ENCODE measurements around the gene TRPM3.

Gene TRPM3

DNA sequence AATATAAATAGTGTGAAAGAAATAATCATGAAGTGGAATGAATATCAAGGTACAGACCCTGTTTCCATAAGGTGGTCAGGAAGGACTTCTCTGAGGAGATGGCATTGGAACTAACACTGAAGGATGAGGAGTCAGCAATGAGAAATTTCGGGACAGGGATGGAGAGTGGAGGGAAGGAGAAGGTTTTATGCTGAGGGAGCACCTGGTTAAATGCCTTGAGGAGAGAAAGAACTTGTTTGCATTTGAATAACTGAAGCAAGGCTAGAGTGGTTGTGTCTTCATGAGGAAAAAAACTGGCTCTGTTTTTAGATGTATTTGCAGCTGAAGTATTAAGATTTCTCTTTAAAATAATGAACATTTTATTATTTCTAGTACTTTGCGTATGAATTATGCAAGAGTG is 180.8 kb downstream of the TRPM3 start:
- no peak for DNase-seq

DNA sequence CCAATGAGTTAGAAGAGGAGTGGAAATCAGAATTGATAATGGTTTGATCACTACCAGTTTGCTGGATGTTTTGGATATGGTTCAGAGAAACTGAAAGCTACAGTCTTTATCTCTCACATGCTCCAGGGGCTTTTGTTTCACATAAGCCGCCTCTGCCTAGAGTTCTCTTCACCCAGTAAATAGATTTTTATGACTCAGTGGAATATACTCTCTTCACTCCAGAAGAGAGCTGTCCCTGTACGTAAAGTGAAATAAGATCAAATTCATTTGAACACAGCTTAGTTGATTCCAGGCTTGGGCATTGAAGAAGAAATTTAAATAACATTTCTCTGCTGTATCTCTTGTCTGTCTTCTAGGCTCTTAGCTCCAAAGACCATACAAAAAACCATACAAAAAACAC is 184.9 kb downstream of the TRPM3 start:
- no peak for DNase-seq

DNA sequence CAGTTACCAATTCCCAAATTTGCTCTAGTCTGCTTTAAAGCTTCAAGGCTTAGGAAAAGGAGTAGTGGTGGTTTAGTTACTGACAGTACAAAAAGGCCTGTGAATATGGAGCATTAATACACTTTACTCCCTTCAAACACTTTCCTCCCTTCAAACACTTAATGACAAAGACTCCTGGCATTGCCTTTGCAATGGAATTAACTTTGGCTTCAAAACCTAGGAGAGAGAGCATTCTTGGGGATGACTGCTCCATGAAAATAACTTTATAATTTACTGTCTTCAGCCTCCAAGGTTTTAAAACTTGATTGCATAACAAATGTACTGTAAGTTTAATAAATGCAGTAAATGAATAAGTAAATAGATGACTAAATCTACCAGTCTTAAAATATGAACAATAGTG is 185.6 kb downstream of the TRPM3 start:
- no peak for DNase-seq

DNA sequence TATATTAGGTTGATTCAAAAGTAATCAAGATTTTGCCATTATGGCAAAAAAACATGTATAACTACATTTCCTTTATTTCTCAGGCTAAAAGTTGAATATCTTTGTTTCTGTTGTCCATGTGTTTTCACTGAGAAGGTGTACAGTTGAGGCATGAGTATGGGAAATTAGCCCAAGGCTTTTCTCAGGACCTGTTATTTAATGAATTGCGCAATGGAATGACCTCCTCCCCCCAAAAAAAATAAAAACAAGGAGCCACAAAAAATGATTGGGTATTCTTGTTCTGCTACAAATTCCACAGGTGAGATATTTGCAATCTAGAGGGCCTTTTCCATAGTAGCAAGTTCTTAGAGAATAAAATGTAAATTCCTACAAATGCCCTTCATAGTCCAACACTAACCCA is 186.8 kb downstream of the TRPM3 start:
- DNase-seq = no peak

DNA sequence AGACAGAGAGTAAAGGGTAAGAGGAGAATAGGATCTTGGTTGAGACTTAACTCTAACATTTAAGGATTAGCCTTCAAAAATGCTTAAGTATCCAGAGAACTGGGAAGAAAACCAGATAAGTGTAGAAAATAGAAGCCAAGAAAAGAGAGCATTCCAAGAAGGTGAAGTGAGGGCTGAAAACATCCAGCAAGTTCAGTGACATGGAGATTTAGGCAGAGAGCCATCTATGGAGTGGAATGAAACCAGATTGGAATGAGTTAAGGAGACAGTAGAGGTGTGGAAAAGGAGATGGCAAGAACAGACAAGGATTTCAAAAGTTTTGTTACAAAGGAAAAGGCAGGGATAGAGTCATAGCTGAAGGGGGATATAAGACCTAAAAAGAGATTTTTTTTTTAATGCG is 188.1 kb downstream of the TRPM3 start:
- DNase-seq = no peak

DNA sequence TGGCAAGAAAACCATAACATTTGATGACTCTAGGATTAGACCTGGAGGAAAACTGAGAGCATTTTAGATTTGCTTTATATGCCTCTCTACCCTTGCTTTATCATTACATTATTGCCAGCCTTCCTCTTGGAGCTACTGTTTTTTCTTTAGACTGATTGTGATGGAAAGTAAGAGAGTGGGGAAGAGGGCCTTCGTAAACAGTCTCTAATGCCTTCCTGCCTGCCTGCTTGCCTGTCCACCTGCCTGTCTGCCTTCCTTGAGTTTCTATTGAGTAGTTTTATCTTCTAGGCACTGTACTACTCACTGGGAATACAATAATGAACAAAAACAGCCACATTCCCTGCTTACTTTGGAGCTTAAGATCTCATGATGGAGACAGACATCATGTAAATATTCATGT is 189.3 kb downstream of the TRPM3 start:
- DNase-seq = no peak

DNA sequence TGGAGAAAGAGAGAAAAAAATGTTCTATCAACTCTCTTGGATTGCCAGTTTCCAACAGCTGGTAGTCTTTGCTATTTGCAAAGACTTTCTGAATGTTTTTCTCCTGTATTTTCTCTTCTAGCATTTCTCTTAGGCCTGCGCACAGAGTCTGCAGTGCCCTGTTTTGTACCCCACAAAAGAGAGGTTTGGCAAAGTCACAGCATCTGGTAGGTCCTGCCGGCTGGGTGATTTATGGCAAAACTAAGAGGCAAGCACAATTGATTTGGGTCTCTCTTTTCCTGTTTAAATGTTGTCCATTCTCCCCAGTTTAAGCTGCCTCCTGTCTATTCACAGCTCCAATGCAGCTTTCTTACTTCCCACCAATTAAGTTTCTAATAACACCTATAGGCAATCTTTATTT is 193.9 kb downstream of the TRPM3 start:
- no peak for DNase-seq

DNA sequence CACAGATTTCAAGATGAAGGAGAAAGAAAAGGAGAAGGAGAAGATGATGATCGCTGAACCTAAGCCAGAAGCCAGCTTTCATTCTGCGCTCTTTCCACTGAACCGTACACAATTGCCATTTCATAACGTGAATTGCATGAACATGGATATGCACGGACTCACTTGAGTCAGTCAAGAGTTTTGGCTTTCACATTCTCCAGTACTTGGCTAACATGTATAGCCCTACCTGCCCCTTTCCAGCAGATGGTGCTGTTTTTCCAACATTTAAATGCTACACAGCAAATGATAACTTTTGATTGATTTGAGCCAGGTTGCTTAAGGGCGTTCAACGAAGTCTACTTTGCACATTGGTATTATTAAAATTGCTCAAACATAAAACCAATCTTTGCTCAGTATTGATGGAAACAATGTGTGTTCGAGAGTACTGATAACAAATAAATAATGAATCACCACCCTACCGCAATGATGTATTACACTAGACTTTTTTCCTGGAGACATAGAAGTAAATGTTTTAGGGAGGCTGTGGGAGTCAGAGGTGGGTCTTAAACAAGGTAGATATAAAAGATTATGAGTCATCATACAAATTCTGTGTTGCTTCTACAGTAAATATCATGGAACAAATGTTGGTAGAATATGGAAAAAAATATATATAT is 196.4 kb downstream of the TRPM3 start:
- DNase-seq = peak; percentile 8

DNA sequence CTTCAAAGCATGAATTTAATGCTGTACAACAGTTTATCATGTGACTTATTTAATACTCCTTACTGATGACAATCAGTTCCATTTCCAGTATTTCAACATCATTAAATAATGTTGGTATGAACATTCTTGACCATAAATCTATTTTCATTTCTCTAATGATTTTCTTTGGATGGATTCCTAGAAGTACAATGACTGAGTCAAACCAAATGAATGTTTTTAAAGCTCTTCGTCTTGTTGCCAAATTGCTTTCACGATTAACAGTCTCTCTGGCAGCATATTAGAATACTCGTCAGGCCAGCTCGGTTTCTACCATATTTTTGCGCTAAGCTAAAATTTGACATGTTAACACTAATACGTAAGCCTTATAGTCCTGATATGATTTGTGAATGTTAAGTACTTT is 197.0 kb downstream of the TRPM3 start:
- no peak for DNase-seq

DNA sequence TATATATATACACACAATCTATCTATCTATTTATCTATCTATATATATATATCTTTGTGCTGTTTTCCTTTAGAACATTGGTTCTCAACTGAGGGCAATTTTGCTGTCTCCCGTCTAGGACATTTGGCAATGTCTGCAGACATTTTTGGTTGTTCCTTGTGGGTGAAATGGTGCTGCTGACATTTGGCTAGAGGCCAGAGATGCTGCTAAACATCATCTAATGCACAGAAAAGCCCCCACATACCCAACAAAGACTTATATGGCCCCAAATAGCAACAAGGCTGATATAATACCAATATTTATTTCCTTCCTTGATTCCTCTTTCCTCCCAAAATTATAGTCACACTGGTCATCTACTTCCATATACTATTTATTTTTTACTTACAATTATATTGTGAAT is 197.5 kb downstream of the TRPM3 start:
- DNase-seq = no peak

DNA sequence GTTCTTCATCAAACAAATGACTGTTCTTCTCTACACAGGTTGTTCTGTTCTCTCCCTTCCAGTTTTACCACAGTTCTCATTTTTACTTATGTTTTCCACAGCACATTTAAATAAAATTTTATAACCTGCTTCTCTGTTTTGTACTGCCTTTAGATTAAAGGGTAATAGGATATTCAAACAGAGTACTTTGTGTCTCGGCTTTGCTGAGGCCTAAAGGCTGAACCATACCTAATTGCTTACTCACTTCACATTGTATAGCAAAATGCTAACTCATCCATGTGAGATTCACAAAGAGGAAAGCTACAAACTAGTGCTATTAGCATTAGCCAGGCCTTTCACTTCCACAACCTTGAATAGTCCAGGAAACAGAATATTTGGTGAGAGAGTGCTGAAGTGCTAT is 200.3 kb downstream of the TRPM3 start:
- DNase-seq = no peak

DNA sequence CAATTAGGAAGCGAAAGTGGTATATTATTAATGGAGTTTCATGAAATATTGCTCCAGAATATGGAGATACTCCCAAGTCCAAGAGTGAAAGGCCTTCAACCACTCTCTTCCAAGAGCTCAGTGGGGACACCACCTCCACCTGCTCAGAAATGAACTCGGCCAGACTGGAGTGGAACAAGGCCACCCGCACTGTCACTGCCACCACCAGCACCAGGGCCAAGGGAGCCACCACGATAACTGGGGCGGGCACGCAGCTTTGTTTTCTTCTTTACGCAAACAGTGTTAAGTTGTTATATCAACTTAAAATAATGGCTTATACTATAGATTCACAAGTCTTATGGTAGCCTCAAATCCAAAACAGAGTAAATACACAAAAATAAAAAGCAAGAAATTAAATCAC is 204.1 kb downstream of the TRPM3 start:
- no peak for DNase-seq

DNA sequence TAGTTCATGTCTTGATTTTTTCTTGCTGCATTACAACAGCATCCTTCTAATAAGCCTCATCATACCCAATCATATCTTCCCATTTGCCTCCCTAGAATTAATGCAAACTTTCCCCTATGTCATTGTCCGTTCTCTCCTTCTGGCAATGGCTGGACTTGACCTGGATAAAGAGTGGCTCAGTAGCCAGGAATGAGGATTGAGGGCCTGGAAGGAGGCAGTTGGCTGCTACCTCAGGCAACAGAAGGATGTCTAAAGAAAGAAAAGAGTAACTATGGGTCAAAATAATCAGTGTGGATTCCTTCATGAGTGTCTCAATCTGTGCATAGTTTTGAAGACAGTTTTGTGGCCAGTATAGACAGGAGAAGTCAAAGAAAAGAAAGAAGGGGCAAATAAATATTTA is 209.6 kb downstream of the TRPM3 start:
- DNase-seq = no peak

DNA sequence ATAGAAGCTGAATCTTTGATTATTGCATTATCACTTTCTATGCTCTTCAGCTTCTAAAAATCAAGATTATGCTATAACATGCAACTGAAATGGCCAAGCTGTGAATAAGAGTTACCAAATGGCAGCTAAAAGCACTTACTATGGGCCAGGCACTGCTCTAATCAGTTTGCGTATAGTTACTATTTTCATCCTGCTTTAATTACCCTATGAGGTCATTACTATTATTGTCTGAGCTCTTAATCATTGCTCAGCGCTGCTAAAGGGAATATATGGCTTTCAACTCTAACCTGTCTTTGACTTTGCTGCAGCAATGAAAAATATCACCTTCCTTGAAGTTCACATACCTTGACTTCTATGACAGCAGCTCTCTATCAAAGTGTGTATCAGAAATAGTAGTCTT is 210.8 kb downstream of the TRPM3 start:
- DNase-seq = no peak

DNA sequence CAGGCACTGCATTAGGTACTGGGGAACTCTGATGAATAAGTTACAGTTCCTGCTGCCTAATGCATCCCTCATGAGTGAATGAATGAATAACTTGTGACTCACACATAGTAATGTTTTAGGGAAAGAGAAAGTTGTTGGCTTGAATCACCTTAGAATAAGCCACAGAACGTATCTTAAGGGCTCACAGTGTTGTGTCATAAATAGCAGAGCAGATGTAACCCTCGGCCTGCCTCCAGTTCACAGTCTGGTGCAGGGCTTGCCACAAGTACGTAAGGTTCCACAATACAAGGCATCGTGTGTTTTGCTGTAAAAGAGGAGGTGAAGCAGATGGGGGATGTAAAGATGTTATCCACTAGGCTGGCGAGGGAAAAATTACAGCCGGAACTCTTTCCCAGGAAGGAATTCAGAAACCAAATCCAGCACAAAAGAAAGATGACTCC is 218.7 kb downstream of the TRPM3 start:
- no peak for DNase-seq

DNA sequence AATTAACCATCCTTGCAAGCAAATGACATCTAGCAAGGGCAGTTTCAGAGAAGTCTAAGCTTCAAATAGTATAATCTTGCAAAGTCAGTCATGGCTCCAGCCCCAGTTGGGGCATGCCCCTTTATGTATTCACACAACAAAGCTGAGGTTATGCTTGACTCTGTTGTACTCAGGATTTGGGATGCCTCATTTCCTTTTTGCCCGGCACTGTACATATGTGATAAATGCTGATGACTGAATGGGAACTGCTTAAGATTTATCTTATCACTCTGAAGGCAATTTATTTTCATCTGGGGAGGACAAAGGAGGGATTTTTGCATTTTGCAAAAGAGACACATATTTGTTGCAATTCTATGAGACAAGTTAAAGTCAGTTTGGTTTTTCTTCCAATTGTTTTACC is 219.2 kb downstream of the TRPM3 start:
- DNase-seq = no peak

DNA sequence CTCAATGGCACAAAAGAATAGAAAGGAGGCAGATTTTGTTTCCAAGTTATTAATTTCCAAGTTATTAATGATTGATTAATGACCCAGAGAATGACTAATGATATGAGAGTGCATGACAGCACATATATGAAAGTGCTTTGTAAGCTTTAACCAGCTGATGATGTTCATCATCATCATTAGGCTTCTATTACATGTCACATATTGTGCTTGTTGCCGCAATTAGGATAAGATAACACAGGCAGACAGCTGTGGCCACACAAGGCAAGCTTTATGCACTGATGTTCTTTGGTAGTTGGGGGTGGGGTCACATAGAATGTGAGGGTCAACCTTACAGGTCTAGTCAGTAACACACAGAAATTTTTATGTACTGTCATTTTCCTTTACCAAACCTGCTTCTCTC is 219.7 kb downstream of the TRPM3 start:
- DNase-seq = no peak

DNA sequence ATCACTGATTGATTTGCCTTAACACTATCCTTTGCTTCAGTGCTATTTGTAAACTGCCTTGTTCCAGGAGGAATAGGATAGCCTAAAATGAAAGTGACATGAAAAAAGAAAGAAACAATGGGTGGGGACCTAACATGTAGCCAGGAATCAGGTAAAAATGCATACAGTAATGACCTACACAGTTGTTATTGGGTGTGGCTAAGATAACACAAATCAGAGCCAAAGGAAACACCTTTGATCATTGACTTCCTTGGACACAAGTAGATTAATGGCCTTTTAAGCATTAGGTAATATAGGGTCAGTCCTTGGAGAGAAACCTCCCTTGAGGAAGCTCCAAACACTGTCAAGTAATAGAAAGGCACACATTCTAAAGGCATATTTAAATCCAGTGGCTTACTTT is 220.4 kb downstream of the TRPM3 start:
- DNase-seq = no peak

DNA sequence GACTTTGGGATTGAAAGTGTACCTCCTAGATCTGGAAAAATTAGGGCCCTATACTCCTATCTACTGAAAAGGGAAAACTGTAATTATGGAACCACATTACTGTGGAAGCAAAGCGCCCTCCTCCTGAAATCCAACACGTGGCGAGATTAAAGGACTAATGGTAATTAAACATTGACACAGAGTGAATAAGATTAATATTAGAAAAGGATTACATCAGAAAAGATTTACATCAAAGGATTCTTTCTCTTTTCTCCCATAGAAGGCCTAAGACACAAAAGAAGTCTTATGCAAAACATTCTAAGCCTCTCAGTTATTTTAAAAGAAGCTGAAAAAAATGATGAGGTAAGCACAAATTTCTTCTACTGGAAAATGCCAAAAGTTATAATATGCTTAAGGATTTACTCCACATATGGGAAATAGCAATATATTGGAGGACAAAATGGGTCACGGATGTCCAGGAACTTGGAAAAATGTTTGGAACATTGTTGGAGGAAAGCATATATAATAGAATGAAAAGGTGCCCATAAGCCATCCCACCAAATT is 227.8 kb downstream of the TRPM3 start:
- no peak for DNase-seq

DNA sequence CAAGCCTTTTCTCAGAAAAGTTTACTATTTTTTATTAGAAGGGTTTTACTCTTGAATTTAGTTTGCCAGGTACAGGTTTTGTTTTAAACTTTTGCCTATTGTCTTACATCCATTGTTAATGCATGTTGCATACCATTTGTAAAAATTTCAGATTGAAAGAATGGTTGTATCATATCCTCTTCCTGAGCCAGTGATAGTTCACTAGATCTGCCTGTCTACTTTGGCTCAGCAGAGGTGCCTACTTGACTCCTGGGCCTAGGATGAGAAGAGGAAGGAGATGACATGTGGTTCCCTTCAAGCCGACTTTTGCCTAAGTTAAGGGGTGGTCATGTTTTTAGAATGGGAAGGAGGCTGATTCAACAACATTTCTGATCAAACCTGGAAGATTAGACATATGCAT is 232.9 kb downstream of the TRPM3 start:
- no peak for DNase-seq

DNA sequence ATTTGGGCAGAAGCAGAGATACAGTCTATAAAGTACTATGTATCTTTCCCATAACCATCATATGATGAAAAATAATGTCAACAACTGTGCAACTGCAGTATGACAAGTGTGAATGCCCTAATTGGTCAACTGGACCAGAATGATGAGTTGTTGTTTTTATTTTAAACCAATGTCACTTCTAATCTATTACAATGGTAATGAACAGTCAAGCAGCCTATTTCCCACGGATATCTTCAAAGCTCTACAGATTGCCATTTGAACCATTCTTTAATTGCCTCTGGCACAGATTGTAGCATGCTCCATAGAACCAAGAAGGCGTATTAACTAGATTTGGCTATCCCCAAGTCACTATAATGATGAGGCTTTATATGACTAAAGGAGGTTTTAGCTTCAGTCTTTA is 233.6 kb downstream of the TRPM3 start:
- no peak for DNase-seq

DNA sequence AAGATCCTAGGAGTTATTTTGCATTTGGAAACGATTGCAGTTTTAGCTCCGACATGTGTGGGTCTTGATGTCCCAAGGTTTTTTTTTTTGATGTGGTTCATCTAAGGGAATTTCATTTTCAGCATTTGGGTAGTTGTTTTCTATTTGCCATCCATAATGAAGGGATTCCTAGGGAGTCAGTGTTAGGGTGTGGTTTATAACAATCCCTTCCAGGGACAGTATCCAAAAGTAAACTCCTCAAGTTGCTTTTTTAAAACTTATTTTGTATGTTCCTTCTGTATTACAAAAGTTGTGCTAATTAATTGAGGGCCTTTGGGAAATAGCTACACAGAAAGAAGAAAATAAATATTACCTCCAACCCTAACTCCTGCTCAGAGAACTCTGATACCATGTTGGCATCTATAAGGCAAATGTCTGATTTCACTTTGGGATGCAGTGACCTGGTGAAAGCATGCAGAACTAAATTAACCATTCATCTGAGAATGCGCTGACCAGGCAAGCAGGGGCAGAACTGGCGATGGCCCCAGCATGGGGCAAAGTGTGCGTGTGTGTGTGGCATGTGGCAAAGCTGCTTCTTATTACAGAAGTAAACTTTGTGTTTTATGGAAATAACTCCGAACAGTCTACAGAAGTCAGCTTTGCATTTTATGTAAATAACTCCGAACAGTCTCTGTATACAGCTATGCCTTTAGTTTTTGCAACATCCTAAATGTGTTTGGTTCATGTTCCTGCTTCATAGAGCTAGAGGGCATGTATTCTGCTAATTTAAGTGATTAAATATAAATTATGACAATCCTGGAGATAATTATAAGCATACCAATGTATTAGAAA is 237.2 kb downstream of the TRPM3 start:
- no peak for DNase-seq

DNA sequence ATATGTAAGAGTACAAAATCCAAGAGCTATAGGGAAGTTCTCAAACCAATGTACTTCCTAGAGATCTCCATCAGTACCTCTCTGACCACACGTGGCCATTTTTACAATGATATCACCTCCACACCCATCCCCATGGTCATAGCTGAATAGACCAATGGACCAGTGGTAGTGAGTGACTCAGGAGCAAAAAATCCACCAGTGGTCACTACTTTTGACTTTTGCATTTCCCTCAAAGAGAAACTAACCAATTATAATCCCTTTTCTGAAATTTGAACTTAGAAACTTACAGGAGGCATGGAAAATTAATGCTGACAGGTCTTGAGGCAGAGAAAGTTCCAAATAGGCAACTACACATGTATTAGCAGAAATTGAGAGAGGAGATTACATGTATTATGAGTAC is 238.4 kb downstream of the TRPM3 start:
- DNase-seq = no peak

DNA sequence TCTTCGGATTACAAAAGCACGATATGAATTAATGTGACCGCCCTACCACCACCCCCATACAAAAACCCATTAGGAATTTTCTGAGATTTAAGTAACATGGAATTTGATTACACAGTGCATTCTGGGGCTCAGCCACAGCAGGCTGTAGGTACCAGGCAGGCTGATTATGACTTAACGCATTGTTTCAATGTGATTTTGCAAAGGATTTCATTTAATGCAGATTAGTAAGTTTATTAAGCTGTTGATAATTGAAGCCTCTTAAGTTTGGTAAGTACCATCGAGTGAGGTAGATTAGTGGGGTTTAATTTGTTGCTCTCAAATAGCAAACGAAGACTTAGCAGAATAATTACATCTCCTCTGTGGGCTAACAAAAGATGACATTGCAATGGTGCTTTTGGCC is 240.1 kb downstream of the TRPM3 start:
- DNase-seq = no peak

DNA sequence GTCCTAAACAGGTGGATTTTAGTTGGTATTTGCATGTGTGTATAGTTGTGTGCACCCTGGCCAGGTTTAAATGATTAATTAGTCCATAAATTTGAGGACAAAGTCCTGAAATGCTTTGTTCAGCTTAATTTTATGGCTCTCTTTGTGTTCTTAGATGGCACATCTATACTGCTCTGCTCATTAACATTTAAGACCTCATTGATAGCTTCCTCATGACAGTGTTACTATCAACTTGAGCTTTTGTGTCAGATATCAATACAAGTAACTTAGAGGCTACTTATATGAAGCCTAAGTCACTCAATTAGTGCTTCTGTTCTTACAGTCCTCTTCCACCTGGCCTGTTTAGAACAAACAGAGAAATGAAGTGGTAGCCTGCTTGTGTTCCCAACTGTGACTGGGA is 240.9 kb downstream of the TRPM3 start:
- DNase-seq = no peak
